ENCODE data around the gene C3AR1. TPM values are rescaled to one million over a fixed set of nuclear protein-coding genes. Genes with fewer than 3 reads are reported as not detected.
"Not testable (repeated sequence)": the region's sequence is repeated elsewhere in the genome, so short reads cannot be mapped to it uniquely, and the experiment has no call there.

Gene C3AR1
- total RNA-seq, 1 donor from 2014 or later, result not detected

GRCh38 chr12:8078398-8078797 is 12.2 kb upstream of the C3AR1 start:
- peak; percentile 32 for DNase-seq (ENCODE audit: low read depth)
- peak; percentile 65 for TF ChIP-seq CTCF (conservative IDR thresholded peaks at IDR 0.05; ENCODE audit: low read depth, low read length)

GRCh38 chr12:8077207-8077606 is 11.0 kb upstream of the C3AR1 start:
- TF ChIP-seq CTCF (conservative IDR thresholded peaks at IDR 0.05; ENCODE audit: low read depth, low read length), result no peak
- DNase-seq (ENCODE audit: low read depth), result no peak
- no peak overlapping the region for H3K4me3 ChIP-seq (ENCODE audit: low read depth, low read length)

More at GRCh38 chr12:8078398-8078797, 12.2 kb upstream of the C3AR1 start:
- no peak overlapping the region for H3K4me3 ChIP-seq (ENCODE audit: low read depth, low read length)

GRCh38 chr12:8076366-8076765 is 10.2 kb upstream of the C3AR1 start:
- no peak for DNase-seq (ENCODE audit: low read depth)
- TF ChIP-seq CTCF (conservative IDR thresholded peaks at IDR 0.05; ENCODE audit: low read depth, low read length), result no peak
- no peak overlapping the region for H3K4me3 ChIP-seq (ENCODE audit: low read depth, low read length)

GRCh38 chr12:8075935-8076334 is 9.8 kb upstream of the C3AR1 start:
- no peak for TF ChIP-seq CTCF (conservative IDR thresholded peaks at IDR 0.05; ENCODE audit: low read depth, low read length)
- H3K4me3 ChIP-seq (ENCODE audit: low read depth, low read length), result no peak overlapping the region
- DNase-seq (ENCODE audit: low read depth), result no peak

GRCh38 chr12:8071820-8072219 is 5.7 kb upstream of the C3AR1 start:
- H3K4me3 ChIP-seq (ENCODE audit: low read depth, low read length); DNase-seq (ENCODE audit: low read depth): not testable (repeated sequence)

- no peak overlapping the region for H3K4me3 ChIP-seq (ENCODE audit: low read depth, low read length)
- no peak for DNase-seq (ENCODE audit: low read depth)
- TF ChIP-seq CTCF (conservative IDR thresholded peaks at IDR 0.05; ENCODE audit: low read depth, low read length), result no peak
These were observed 3.4 kb upstream of the C3AR1 start for GRCh38 chr12:8069582-8069981.

- H3K4me3 ChIP-seq (ENCODE audit: low read depth, low read length), result no peak overlapping the region
- no peak for DNase-seq (ENCODE audit: low read depth)
- TF ChIP-seq CTCF (conservative IDR thresholded peaks at IDR 0.05; ENCODE audit: low read depth, low read length), result no peak
These were observed 2.0 kb downstream of the C3AR1 start for GRCh38 chr12:8064131-8064530.

- no peak overlapping the region for H3K4me3 ChIP-seq (ENCODE audit: low read depth, low read length)
- DNase-seq (ENCODE audit: low read depth), result no peak
- TF ChIP-seq CTCF (conservative IDR thresholded peaks at IDR 0.05; ENCODE audit: low read depth, low read length), result no peak
These were observed 7.7 kb downstream of the C3AR1 start for GRCh38 chr12:8058506-8058905.
